NCI-H2171 treated with DMSO at 0.1 percent for 48 hours (cell line): ENCODE data around the gene ETV6.
"Not testable (repeated sequence)": the region's sequence is repeated elsewhere in the genome, so short reads cannot be mapped to it uniquely, and the experiment has no call there.

Source experiments
- DNase-seq: peaks from one replicate; lab custom pipeline; 2025; lab: John Stamatoyannopoulos, UW

The ETV6 gene

GRCh38 chr12:11885261-11886038 is 236.0 kb downstream of the ETV6 start:
- no peak for DNase-seq

- no peak for DNase-seq
These were observed 236.9 kb downstream of the ETV6 start for GRCh38 chr12:11886339-11886738.

GRCh38 chr12:11888029-11888428 is 238.6 kb downstream of the ETV6 start:
- DNase-seq: no peak

GRCh38 chr12:11891346-11891745 is 241.9 kb downstream of the ETV6 start:
- DNase-seq: no peak

- DNase-seq: no peak
These were observed 242.4 kb downstream of the ETV6 start for GRCh38 chr12:11891754-11892386.

DNA sequence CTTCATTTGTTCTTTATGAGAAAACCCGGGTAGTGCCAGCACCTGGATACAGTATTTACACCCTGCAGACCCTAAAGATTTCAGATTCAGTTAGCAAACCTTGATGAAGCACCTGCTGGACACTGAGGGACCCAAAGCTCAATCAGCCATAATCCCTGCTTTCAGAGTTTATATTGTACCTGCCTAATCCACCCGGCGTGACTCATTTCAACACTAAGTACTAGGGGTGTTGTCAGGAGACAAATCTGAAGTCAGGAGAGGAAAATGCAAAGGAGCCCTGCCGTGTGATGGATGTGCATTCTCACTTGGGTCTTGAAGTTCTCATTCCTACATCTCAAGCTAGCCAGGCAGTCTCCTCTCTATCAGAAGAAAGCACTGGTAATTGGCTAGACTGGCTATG is 244.5 kb downstream of the ETV6 start:
- DNase-seq: no peak

GRCh38 chr12:11894890-11895289 is 245.4 kb downstream of the ETV6 start:
- no peak for DNase-seq

DNA sequence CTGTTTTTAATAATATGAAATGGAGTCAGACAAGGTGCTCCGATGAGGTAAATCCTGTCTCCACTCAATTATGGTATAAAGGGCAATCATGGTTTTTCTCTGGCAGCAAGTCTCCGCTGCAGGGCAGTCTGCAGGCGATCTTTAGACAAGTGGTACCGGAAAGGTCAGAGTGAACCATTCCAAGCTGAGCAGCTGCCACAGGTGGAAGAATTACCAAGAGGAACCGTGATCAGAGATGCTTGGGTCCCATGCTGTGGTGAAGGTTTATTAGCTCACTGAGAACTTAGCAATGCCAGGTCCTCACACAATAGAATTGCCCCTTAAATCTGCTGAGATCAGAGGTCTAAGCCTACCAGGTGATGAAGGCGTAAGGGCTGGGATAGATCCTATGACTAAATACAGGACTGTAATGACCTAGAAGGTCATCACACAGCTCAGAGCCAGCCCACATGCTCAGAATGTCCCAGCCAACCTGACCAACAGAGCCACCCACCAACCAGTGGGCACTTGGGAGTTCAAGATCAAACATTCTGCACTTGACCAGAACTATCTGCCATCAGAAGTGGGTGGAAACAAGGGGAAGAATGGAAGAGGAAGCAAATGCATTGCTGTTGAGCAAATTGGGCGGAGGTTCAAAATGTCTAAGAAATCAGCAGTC is 246.1 kb downstream of the ETV6 start:
- no peak for DNase-seq

DNA sequence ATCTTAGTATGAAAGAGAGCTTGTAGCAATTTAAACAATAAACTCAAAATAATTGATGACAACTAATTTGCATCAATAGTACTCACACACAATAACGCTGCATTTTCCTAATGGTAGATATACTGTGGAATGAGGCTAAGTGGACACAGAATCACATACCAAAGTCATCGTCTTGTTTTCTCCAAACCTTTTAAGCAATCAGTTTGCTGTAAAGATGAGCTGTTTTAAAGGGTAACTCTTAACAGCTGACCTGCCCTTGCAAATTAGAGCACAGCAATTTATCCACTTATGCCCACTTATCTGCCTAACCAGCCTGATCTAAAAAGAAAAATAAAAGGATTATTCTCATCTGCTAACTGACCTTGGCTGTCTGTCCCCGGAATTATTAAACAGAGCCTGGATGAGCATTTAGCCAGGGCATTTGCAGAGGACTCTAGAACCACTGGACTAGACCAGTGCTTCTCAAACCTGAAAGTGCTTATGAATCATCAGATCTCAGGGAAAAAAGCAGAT is 247.0 kb downstream of the ETV6 start:
- DNase-seq: no peak

DNA sequence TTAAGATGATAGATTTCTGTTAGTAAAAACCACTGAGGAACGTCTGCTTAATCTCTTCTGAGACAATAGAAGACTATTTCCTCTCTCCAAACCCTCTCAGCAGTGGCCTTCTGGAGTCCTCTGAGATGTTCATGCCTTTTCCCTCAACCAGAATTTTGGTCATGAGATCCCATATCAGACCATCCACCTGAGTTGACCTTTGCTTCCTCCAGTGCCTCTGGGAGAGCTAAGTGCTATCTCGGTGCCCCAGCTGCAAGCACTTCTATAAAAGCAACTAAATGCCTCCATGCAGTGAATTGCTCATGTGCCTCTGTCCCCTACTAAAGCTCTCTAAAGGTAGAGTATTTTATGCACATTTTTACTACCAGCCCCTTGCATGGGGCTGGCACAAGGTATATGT is 248.4 kb downstream of the ETV6 start:
- no peak for DNase-seq

- DNase-seq: no peak
These were observed 252.4 kb downstream of the ETV6 start for GRCh38 chr12:11901701-11902524.

DNA sequence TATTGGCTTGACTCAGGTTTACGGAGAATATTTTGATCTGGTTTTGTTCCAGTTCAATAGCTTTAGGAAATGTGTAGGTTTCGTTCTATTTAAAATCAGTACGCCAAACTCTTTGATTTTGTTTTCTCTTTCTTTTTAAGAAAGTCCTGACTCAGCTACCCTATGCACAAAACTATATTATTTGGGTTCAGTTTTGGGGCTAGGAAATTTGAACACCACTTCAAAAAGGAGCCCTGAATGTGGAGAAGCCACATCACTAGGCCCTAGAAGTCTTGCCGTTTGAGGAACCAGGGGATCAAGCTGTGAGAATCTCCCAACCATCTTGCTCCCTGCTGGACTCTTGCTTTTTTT is 253.0 kb downstream of the ETV6 start:
- no peak for DNase-seq

GRCh38 chr12:11904124-11904523 is 254.7 kb downstream of the ETV6 start:
- DNase-seq: no peak

- DNase-seq: no peak
These were observed 256.1 kb downstream of the ETV6 start for GRCh38 chr12:11905534-11905933.

- DNase-seq: no peak
These were observed 256.9 kb downstream of the ETV6 start for GRCh38 chr12:11906286-11906935.

DNA sequence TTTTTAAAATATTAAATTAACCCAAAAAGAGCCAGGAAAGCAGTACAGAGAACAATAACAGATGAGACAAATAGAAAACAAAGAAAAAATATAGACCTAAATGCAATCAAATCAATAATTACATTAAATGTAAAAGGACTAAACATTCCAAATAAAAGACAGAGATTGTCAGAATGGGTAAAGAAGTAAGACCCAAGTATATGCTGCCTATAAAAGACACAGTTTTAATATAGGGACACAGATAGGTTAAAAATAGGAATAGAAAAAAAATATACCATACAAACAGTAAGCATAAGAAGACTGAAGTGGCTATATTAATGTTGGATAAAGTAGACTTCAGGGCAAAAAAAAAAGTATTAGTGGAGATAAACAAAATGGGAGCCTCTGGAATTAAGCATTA is 258.2 kb downstream of the ETV6 start:
- no peak for DNase-seq

DNA sequence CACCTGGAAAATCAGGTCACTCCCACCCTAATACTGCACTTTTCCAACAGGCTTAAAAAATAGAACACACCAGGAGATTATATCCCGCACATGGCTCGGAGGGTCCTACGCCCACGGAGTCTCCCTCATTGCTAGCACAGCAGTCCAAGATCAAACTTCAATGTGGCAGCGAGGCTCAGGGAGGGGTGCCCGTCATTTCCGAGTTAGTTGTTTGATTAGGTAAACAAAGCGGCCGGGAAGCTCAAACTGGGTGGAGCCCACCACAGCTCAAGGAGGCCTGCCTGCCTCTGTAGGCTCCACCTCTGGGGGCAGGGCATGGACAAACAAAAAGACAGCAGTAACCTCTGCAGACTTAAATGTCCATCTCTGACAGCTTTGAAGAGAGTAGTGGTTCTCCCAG is 259.9 kb downstream of the ETV6 start:
- DNase-seq: not testable (repeated sequence)

DNA sequence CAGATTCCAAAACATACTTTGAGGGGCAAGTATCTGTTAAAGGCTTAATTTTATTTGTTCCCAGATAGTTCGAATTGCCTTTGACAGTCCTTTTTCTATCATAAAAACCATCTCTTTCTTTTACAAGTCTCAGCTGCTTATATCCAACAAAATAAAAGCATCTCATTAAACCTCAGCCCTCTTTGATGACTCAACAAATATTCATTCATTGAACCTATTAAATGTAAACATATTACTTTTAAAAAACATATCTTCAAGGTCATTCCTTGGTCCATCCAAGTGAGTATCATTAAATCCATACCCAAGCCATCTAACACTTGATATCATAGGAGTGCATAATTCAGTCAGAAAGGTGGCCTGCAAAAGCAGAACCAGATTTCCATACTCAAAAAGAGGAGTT is 266.6 kb downstream of the ETV6 start:
- no peak for DNase-seq

GRCh38 chr12:11916771-11917170 is 267.3 kb downstream of the ETV6 start:
- DNase-seq: no peak

GRCh38 chr12:11917501-11917900 is 268.0 kb downstream of the ETV6 start:
- DNase-seq: no peak

GRCh38 chr12:11920231-11920630 is 270.8 kb downstream of the ETV6 start:
- no peak for DNase-seq

DNA sequence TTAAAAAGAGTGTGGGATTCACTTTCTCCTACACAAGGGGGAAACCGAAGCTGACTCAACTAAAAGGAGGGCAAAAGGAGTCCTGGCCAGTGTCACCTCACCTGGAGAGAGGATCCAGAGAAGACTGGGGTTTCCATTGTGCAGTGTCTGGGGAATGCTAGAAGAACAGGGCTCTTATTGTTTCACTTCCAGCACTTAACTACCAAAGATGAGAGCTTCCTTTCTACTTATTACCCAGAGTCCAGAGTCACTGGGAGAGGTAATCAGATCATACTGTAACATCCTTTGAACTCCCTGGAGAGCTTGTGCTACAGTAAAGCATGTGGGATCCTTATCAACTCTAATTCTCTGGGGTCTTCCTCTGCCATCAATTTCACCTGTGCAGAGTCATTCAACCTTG is 272.9 kb downstream of the ETV6 start:
- no peak for DNase-seq
